Kidney (tissue), 14 donors: ENCODE data around the gene GALP. TPM values are rescaled to one million over a fixed set of nuclear protein-coding genes. Genes with fewer than 3 reads are reported as not detected.

Experiments
- DNase-seq, 5 donors: peaks; one replicate each; pipeline ENCODE4 v3.0.0-alpha.2; 2013 to 2020
- FAIRE-seq: peaks from 2 replicates; lab custom pipeline; 2012; peaks lifted over from hg19 to GRCh38; lab: Jason Lieb, UNC
- H3K27ac ChIP-seq, 2 donors: one replicate each; pipeline ENCODE4 v1.7.0; 2013; ENCODE audit warnings: low read depth in 2 of 2, low read length in 2 of 2, inconsistent platforms in 1 of 2
- H3K27me3 ChIP-seq: one replicate; pipeline ENCODE4 v1.7.1; 2013; ENCODE audit warnings: low read length, inconsistent platforms; ENCODE audit not compliant: control insufficient read depth, insufficient read depth
- H3K36me3 ChIP-seq, 3 donors: one replicate each; pipeline versions ENCODE4 v1.7.0 to v1.7.1; 2013; ENCODE audit warnings: low read length in 3 of 3, control low read depth in 1 of 3, inconsistent platforms in 1 of 3; ENCODE audit not compliant: insufficient read depth in 3 of 3, control insufficient read depth in 2 of 3
- H3K4me1 ChIP-seq, 3 donors: one replicate each; pipeline versions ENCODE4 v1.7.0 to v1.7.1; 2013; ENCODE audit warnings: low read length in 3 of 3, inconsistent platforms in 1 of 3, low read depth in 1 of 3; ENCODE audit not compliant: control insufficient read depth in 2 of 3, insufficient read depth in 2 of 3
- H3K4me3 ChIP-seq, 3 donors: one replicate each; pipeline versions ENCODE4 v1.7.0 to v1.8.1; 2013; ENCODE audit warnings: low read length in 3 of 3, control low read depth in 1 of 3, inconsistent platforms in 1 of 3
- H3K9ac ChIP-seq, 3 donors: one replicate each; pipeline versions ENCODE4 v1.7.0 to v1.7.1; 2013; ENCODE audit warnings: low read length in 3 of 3, control low read depth in 1 of 3, inconsistent platforms in 1 of 3
- H3K9me3 ChIP-seq, 3 donors: one replicate each; pipeline versions ENCODE4 v1.7.0 to v1.7.1; 2013; ENCODE audit warnings: low read length in 3 of 3, control low read depth in 1 of 3, inconsistent platforms in 1 of 3; ENCODE audit not compliant: control insufficient read depth in 2 of 3, insufficient read depth in 1 of 3
- intact Hi-C: fragments of 100-400 bp; cut with DNase I; formaldehyde crosslinking; loops from one replicate; pipeline ENCODE4 v1.11.1; 2022
- polyA plus RNA-seq: library from polyadenylated mRNA; stranded (reverse); fragments of 350-450 nt; fragmentation: Illumina TruSeq; extraction: RNeasy Lipid Tissue Mini Kit (QIAGEN cat#74804); gene quantifications from one replicate; pipeline ENCODE4 v1.2.3, GENCODE V29; 2014; ENCODE audit warnings: low read depth, low replicate concordance; ENCODE audit not compliant: insufficient read depth
- total RNA-seq: library from RNA; stranded (reverse); fragmentation: NEBNext Ultra II Directional; extraction: Animal tissue kit (Norgen Biotek cat#: 25700); gene quantifications from one replicate; pipeline ENCODE4 v1.2.1, GENCODE V29; 2021
- TF ChIP-seq, protein P1 (sequence below): IDR thresholded peaks from 3 replicates; pipeline ENCODE4 v1.5.1; 2012; ENCODE audit warnings: mild to moderate bottlenecking, moderate library complexity, borderline replicate concordance; ENCODE audit not compliant: insufficient read depth; ENCODE audit errors: extremely low read depth
- donor health status: control.
- donor health status: control.
- donor health status: control.
- donor health status: control.
- donor health status: control.
- donor health status: DM: yes; HTN: yes; CAD: no.
- donor health status: Normal renal cell carcinoma (clear cell type).

The GALP gene
- total and polyA plus RNA-seq, 2 donors from 2014 or later: not detected

GRCh38 chr19:56159622-56160271 is 16.1 kb upstream of the GALP start:
- Histone ChIP-seq H3K4me1 (no peaks in the 10 kb centered on the region), H3K27me3 (no peaks in the 10 kb centered on the region), H3K27ac (no peak overlapping the region), H3K4me3 (no peak overlapping the region), H3K36me3 (peaks cover 4 to 15% (median 12%) of the 10 kb centered on the region in 3 donors), H3K9ac (no peak overlapping the region), H3K9me3 (no peaks in the 10 kb centered on the region)
- intact Hi-C loops: loop anchor here (10.0 kb wide), 1 partner anchor 55 kb away; no protein-coding TSS in a partner anchor
- DNase-seq (no peak), FAIRE-seq (no peak)
- TF ChIP-seq, protein P1, sequence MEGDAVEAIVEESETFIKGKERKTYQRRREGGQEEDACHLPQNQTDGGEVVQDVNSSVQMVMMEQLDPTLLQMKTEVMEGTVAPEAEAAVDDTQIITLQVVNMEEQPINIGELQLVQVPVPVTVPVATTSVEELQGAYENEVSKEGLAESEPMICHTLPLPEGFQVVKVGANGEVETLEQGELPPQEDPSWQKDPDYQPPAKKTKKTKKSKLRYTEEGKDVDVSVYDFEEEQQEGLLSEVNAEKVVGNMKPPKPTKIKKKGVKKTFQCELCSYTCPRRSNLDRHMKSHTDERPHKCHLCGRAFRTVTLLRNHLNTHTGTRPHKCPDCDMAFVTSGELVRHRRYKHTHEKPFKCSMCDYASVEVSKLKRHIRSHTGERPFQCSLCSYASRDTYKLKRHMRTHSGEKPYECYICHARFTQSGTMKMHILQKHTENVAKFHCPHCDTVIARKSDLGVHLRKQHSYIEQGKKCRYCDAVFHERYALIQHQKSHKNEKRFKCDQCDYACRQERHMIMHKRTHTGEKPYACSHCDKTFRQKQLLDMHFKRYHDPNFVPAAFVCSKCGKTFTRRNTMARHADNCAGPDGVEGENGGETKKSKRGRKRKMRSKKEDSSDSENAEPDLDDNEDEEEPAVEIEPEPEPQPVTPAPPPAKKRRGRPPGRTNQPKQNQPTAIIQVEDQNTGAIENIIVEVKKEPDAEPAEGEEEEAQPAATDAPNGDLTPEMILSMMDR: no peak

- intact Hi-C loops: no loop called here
Measured at GRCh38 chr19:56161534-56161933, 14.3 kb upstream of the GALP start.

GRCh38 chr19:56162258-56162657 is 13.6 kb upstream of the GALP start:
- TF ChIP-seq, protein P1: no peak
- H3K27ac ChIP-seq: no peak overlapping the region
- FAIRE-seq: no peak

More at GRCh38 chr19:56161534-56161933, 14.3 kb upstream of the GALP start:
- no peak for DNase-seq
- Histone ChIP-seq H3K9me3 (no peaks in the 10 kb centered on the region), H3K4me1 (no peaks in the 10 kb centered on the region), H3K9ac (no peak overlapping the region), H3K27me3 (no peaks in the 10 kb centered on the region), H3K4me3 (no peak overlapping the region), H3K36me3 (peaks cover 4 to 12% (median 7%) of the 10 kb centered on the region in 3 donors), H3K27ac (no peak overlapping the region)
- TF ChIP-seq, protein P1: no peak
- no peak for FAIRE-seq

More at GRCh38 chr19:56162258-56162657, 13.6 kb upstream of the GALP start:
- intact Hi-C loops: no loop called here
- DNase-seq: no peak
- Histone ChIP-seq H3K4me1 (no peaks in the 10 kb centered on the region), H3K36me3 (peaks cover 4 to 12% (median 7%) of the 10 kb centered on the region in 3 donors), H3K27me3 (no peaks in the 10 kb centered on the region), H3K9me3 (no peaks in the 10 kb centered on the region), H3K4me3 (no peak overlapping the region), H3K9ac (no peak overlapping the region)
